Measurements from ENCODE around the gene TPSB2.
"Not testable (repeated sequence)": the region's sequence is repeated elsewhere in the genome, so short reads cannot be mapped to it uniquely, and the experiment has no call there.

Gene TPSB2

GRCh38 chr16:1274767-1275166 is 44.8 kb upstream of the TPSB2 start:
- no peak for TF ChIP-seq CTCF (conservative IDR thresholded peaks at IDR 0.05; ENCODE audit: low read depth, low read length)
- H3K4me3 ChIP-seq (ENCODE audit: low read length), result no peak overlapping the region
- DNase-seq (ENCODE audit: low read depth), result no peak

- H3K4me3 ChIP-seq (ENCODE audit: low read length), result no peak overlapping the region
- DNase-seq (ENCODE audit: low read depth), result no peak
- TF ChIP-seq CTCF (conservative IDR thresholded peaks at IDR 0.05; ENCODE audit: low read depth, low read length), result no peak
Observed at GRCh38 chr16:1273816-1274215, 43.8 kb upstream of the TPSB2 start.

GRCh38 chr16:1272453-1273198 is 42.6 kb upstream of the TPSB2 start:
- H3K4me3 ChIP-seq (ENCODE audit: low read length), result no peak overlapping the region
- no peak for TF ChIP-seq CTCF (conservative IDR thresholded peaks at IDR 0.05; ENCODE audit: low read depth, low read length)
- DNase-seq (ENCODE audit: low read depth), result no peak

- peak; percentile 9 for DNase-seq (ENCODE audit: low read depth)
Observed at GRCh38 chr16:1271724-1272413, 41.9 kb upstream of the TPSB2 start.

GRCh38 chr16:1271380-1271723 is 41.4 kb upstream of the TPSB2 start:
- no peak for DNase-seq (ENCODE audit: low read depth)
- no peak overlapping the region for H3K4me3 ChIP-seq (ENCODE audit: low read length)
- no peak for TF ChIP-seq CTCF (conservative IDR thresholded peaks at IDR 0.05; ENCODE audit: low read depth, low read length)

More at GRCh38 chr16:1271724-1272413, 41.9 kb upstream of the TPSB2 start:
- not testable (repeated sequence) for H3K4me3 ChIP-seq (ENCODE audit: low read length)

GRCh38 chr16:1269418-1269817 is 39.4 kb upstream of the TPSB2 start:
- not testable (repeated sequence) for DNase-seq (ENCODE audit: low read depth); H3K4me3 ChIP-seq (ENCODE audit: low read length)

GRCh38 chr16:1265826-1266225 is 35.8 kb upstream of the TPSB2 start:
- TF ChIP-seq CTCF (conservative IDR thresholded peaks at IDR 0.05; ENCODE audit: low read depth, low read length), result no peak
- DNase-seq (ENCODE audit: low read depth), result no peak
- no peak overlapping the region for H3K4me3 ChIP-seq (ENCODE audit: low read length)

GRCh38 chr16:1265090-1265630 is 35.2 kb upstream of the TPSB2 start:
- no peak overlapping the region for H3K4me3 ChIP-seq (ENCODE audit: low read length)
- no peak for DNase-seq (ENCODE audit: low read depth)

More at GRCh38 chr16:1265090-1265630, 35.2 kb upstream of the TPSB2 start:
- no peak for TF ChIP-seq CTCF (conservative IDR thresholded peaks at IDR 0.05; ENCODE audit: low read depth, low read length)

Data from retinal pigment epithelial cell (primary cell).